ENCODE results near the gene CARD9. TPM values are rescaled to one million over a fixed set of nuclear protein-coding genes. Genes with fewer than 3 reads are reported as not detected.

CARD9 gene
- total RNA-seq, 2 experiments from 2014 or later, result 0.92 to 1.7 TPM

DNA sequence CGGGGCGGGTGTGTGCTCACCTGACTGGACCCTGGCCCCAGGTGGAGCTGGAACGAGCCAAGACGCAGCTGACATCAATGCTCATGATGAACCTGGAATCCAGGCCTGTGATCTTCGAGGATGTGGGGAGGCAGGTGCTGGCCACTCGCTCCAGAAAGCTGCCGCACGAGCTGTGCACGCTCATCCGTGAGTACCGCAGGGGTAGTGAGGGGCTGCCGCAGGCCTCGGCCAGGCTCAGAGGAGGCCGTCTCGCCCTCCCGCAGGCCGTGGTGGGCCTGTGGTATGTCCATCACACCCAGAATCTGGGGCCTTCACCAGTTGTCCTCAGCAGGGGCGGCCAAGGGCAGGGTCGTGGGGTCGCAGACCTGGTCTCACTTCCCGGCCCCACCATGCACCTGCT lies 48.3 kb upstream of the CARD9 start:
- Histone ChIP-seq H3K27ac (ENCODE audit: low read depth, low read length, poor library complexity, severe bottlenecking) (no peak overlapping the region), H3K4me2 (ENCODE audit: low read length) (no peak overlapping the region), H3K79me2 (ENCODE audit: insufficient read depth, low read depth, low read length) (no peaks in the 10 kb centered on the region), H3K36me3 (ENCODE audit: insufficient read depth, low read length) (peaks cover 87% of the 10 kb centered on the region), H3K4me3 (ENCODE audit: low read depth, low read length, poor library complexity, severe bottlenecking) (no peak overlapping the region), H3K9me2 (ENCODE audit: insufficient read depth, low read length) (no peaks in the 10 kb centered on the region), H2AFZ (ENCODE audit: low read length) (no peak overlapping the region), H4K20me1 (ENCODE audit: insufficient read depth, low read length) (no peaks in the 10 kb centered on the region), H3K4me1 (ENCODE audit: insufficient read depth, low read length, poor library complexity, severe bottlenecking) (no peaks in the 10 kb centered on the region), H3K9me3 (ENCODE audit: low read length) (no peaks in the 10 kb centered on the region)
- intact Hi-C loops (cut with micrococcal nuclease; ENCODE audit: unreplicated experiment), result no loop called here
- ChIA-PET CTCF (ENCODE audit: unreplicated experiment) (no interaction called here), POLR2A (no interaction called here)
- DNase-seq (ENCODE audit: low spot score), result no peak
- TF ChIP-seq EZH2phosphoT487 (IDR thresholded peaks at IDR 0.05; ENCODE audit: borderline replicate concordance, low read depth, low read length), result no peak
- TF ChIP-seq, protein P1, sequence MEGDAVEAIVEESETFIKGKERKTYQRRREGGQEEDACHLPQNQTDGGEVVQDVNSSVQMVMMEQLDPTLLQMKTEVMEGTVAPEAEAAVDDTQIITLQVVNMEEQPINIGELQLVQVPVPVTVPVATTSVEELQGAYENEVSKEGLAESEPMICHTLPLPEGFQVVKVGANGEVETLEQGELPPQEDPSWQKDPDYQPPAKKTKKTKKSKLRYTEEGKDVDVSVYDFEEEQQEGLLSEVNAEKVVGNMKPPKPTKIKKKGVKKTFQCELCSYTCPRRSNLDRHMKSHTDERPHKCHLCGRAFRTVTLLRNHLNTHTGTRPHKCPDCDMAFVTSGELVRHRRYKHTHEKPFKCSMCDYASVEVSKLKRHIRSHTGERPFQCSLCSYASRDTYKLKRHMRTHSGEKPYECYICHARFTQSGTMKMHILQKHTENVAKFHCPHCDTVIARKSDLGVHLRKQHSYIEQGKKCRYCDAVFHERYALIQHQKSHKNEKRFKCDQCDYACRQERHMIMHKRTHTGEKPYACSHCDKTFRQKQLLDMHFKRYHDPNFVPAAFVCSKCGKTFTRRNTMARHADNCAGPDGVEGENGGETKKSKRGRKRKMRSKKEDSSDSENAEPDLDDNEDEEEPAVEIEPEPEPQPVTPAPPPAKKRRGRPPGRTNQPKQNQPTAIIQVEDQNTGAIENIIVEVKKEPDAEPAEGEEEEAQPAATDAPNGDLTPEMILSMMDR (conservative IDR thresholded peaks at IDR 0.05; ENCODE audit: low read length), result no peak
- BruUV-seq (replicated peaks), result no TSS peak

DNA sequence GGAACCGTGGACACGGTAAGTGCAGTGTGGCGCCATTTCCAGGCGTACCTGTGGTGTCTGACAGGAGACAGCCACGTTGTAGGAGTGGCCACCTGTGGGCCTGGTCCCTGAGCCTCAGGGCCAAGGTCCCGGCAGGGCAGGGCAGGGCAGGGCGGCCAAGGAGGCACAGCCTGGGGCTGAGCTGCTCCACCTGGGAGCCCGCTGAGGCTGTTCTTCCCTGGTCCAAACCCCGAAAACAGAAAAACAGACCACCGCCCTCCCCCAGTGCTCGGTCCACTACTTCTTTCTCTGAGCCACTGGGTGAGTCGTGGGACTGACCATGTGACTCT lies 45.6 kb upstream of the CARD9 start:
- no TSS peak for BruUV-seq (replicated peaks)
- intact Hi-C loops (cut with micrococcal nuclease; ENCODE audit: unreplicated experiment), result no loop called here
- Histone ChIP-seq H3K27ac (ENCODE audit: low read depth, low read length, poor library complexity, severe bottlenecking) (no peak overlapping the region), H3K36me3 (ENCODE audit: insufficient read depth, low read length) (peaks cover 95% of the 10 kb centered on the region), H3K4me3 (ENCODE audit: low read depth, low read length, poor library complexity, severe bottlenecking) (no peak overlapping the region), H4K20me1 (ENCODE audit: insufficient read depth, low read length) (no peaks in the 10 kb centered on the region), H3K9me3 (ENCODE audit: low read length) (no peaks in the 10 kb centered on the region), H3K4me1 (ENCODE audit: insufficient read depth, low read length, poor library complexity, severe bottlenecking) (no peaks in the 10 kb centered on the region), H3K9me2 (ENCODE audit: insufficient read depth, low read length) (no peaks in the 10 kb centered on the region), H3K4me2 (ENCODE audit: low read length) (no peak overlapping the region), H3K79me2 (ENCODE audit: insufficient read depth, low read depth, low read length) (no peaks in the 10 kb centered on the region), H2AFZ (ENCODE audit: low read length) (no peak overlapping the region)
- ChIA-PET CTCF (ENCODE audit: unreplicated experiment) (no interaction called here), POLR2A (interaction anchor here (0.6 kb wide), 1 partner anchor 554 kb away, joined by 5 read pairs; no protein-coding TSS in a partner anchor)
- TF ChIP-seq EZH2phosphoT487 (IDR thresholded peaks at IDR 0.05; ENCODE audit: borderline replicate concordance, low read depth, low read length), result no peak
- TF ChIP-seq, protein P1 (conservative IDR thresholded peaks at IDR 0.05; ENCODE audit: low read length), result no peak
- no peak for DNase-seq (ENCODE audit: low spot score)

DNA sequence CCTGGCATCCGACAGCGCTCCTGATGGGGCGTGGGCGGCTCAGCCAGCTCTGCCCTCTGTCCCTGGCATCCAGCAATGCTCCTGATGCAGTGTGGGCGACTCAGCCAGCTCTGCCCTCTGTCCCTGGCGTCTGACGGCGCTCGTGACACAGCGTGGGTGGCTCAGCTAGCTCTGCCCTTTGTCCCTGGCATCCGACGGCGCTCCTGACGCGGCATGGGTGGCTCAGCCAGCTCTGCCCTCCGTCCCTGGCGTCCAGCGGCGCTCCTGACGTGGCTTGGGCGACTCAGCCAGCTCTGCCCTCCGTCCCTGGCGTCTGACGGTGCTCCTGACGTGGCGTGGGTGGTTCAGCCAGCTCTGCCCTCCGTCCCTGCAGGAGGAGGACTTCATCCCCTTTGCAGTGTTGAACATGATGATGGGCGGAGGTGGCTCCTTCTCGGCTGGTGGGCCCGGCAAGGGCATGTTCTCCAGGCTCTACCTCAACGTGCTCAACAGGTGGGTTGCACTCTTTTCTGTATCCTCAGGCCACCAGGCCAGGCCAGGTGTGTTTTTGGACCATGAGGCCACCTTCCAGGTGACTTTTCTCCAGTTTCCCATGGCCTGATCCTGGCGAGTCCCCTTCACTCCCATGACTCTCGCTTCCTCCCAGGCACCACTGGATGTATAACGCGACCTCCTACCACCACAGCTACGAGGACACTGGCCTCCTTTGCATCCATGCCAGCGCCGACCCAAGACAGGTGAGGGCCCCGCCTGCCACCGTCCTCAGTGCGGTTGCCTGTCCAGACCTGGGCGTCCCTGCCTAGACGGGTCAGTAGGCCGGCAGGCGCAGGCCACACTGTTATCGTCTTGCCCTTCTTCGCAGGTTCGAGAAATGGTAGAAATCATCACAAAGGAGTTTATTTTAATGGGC lies 45.0 kb upstream of the CARD9 start:
- intact Hi-C loops (cut with micrococcal nuclease; ENCODE audit: unreplicated experiment), result no loop called here
- no peaks in the 10 kb centered on the region for H3K79me2 ChIP-seq (ENCODE audit: insufficient read depth, low read depth, low read length)
- H3K4me2 ChIP-seq (ENCODE audit: low read length), result no peak overlapping the region
- H3K4me1 ChIP-seq (ENCODE audit: insufficient read depth, low read length, poor library complexity, severe bottlenecking), result no peaks in the 10 kb centered on the region
- H3K36me3 ChIP-seq (ENCODE audit: insufficient read depth, low read length), result peaks cover 95% of the 10 kb centered on the region
- TF ChIP-seq, protein P1 (conservative IDR thresholded peaks at IDR 0.05; ENCODE audit: low read length), result no peak
- TF ChIP-seq EZH2phosphoT487 (IDR thresholded peaks at IDR 0.05; ENCODE audit: borderline replicate concordance, low read depth, low read length), result no peak
- ChIA-PET POLR2A (no interaction called here), CTCF (ENCODE audit: unreplicated experiment) (no interaction called here)
- no peak for DNase-seq (ENCODE audit: low spot score)
- no peaks in the 10 kb centered on the region for H3K9me3 ChIP-seq (ENCODE audit: low read length)
- no peaks in the 10 kb centered on the region for H3K9me2 ChIP-seq (ENCODE audit: insufficient read depth, low read length)
- no TSS peak for BruUV-seq (replicated peaks)
- no peak overlapping the region for H3K27ac ChIP-seq (ENCODE audit: low read depth, low read length, poor library complexity, severe bottlenecking)
- no peak overlapping the region for H3K4me3 ChIP-seq (ENCODE audit: low read depth, low read length, poor library complexity, severe bottlenecking)
- no peaks in the 10 kb centered on the region for H4K20me1 ChIP-seq (ENCODE audit: insufficient read depth, low read length)
- H2AFZ ChIP-seq (ENCODE audit: low read length), result no peak overlapping the region

Measured in OCI-LY7 (cell line).